ENCODE results near the gene DCC. TPM values are rescaled to one million over a fixed set of nuclear protein-coding genes. Genes with fewer than 3 reads are reported as not detected.

The DCC gene
- total RNA-seq, 2 donors from 2014 or later = 0.10 to 0.48 TPM

GRCh38 chr18:53224128-53224778 lies 884.3 kb downstream of the DCC start:
- no peak overlapping the region for H3K27ac ChIP-seq
- no peaks in the 10 kb centered on the region for H3K4me1 ChIP-seq
- no peaks in the 10 kb centered on the region for H3K9me3 ChIP-seq
- no peaks in the 10 kb centered on the region for H3K36me3 ChIP-seq
- intact Hi-C loops (cut with DNase I) = no loop called here
- no peak for DNase-seq
- H3K27me3 ChIP-seq = no peaks in the 10 kb centered on the region
- no peak for TF ChIP-seq CTCF (IDR thresholded peaks at IDR 0.05)
- H3K9ac ChIP-seq (ENCODE audit: low read depth in 2 of 2, low read length in 2 of 2) = no peak overlapping the region
- no peak overlapping the region for H3K4me3 ChIP-seq

GRCh38 chr18:53225567-53226325 lies 885.7 kb downstream of the DCC start:
- Histone ChIP-seq H3K9me3 (no peaks in the 10 kb centered on the region), H3K36me3 (no peaks in the 10 kb centered on the region), H3K4me3 (no peak overlapping the region), H3K9ac (ENCODE audit: low read depth in 2 of 2, low read length in 2 of 2) (no peak overlapping the region), H3K27ac (no peak overlapping the region), H3K27me3 (no peaks in the 10 kb centered on the region), H3K4me1 (no peaks in the 10 kb centered on the region)
- no peak for DNase-seq
- TF ChIP-seq CTCF (IDR thresholded peaks at IDR 0.05) = no peak
- intact Hi-C loops (cut with DNase I) = no loop called here

GRCh38 chr18:53234610-53235009 lies 894.6 kb downstream of the DCC start:
- Histone ChIP-seq H3K4me1 (no peaks in the 10 kb centered on the region), H3K9ac (ENCODE audit: low read depth in 2 of 2, low read length in 2 of 2) (no peak overlapping the region), H3K4me3 (no peak overlapping the region), H3K27ac (no peak overlapping the region), H3K36me3 (no peaks in the 10 kb centered on the region), H3K27me3 (no peaks in the 10 kb centered on the region), H3K9me3 (no peaks in the 10 kb centered on the region)
- no peak for DNase-seq
- intact Hi-C loops (cut with DNase I) = no loop called here
- no peak for TF ChIP-seq CTCF (IDR thresholded peaks at IDR 0.05)

- Histone ChIP-seq H3K27me3 (no peaks in the 10 kb centered on the region), H3K36me3 (no peaks in the 10 kb centered on the region), H3K9me3 (no peaks in the 10 kb centered on the region), H3K27ac (no peak overlapping the region), H3K4me3 (no peak overlapping the region), H3K9ac (ENCODE audit: low read depth in 2 of 2, low read length in 2 of 2) (no peak overlapping the region), H3K4me1 (no peaks in the 10 kb centered on the region)
- no peak for DNase-seq
- TF ChIP-seq CTCF (IDR thresholded peaks at IDR 0.05) = no peak
- intact Hi-C loops (cut with DNase I) = no loop called here
These were observed 901.2 kb downstream of the DCC start for GRCh38 chr18:53241161-53241560.

GRCh38 chr18:53253789-53254188 lies 913.8 kb downstream of the DCC start:
- TF ChIP-seq CTCF (IDR thresholded peaks at IDR 0.05) = no peak
- Histone ChIP-seq H3K4me1 (no peaks in the 10 kb centered on the region), H3K27me3 (no peaks in the 10 kb centered on the region), H3K27ac (no peak overlapping the region), H3K9me3 (no peaks in the 10 kb centered on the region), H3K9ac (ENCODE audit: low read depth in 2 of 2, low read length in 2 of 2) (no peak overlapping the region), H3K36me3 (no peaks in the 10 kb centered on the region), H3K4me3 (no peak overlapping the region)
- DNase-seq = no peak
- intact Hi-C loops (cut with DNase I) = no loop called here

All from colonic mucosa (tissue), 4 donors.